ENCODE measurements around the gene SAFB. TPM values are rescaled to one million over a fixed set of nuclear protein-coding genes. Genes with fewer than 3 reads are reported as not detected.
A peak's percentile ranks its signal among the peaks of the same experiment; 100 is the strongest.

The SAFB gene
- total RNA-seq, 1 donor from 2014 or later: 127 TPM

DNA sequence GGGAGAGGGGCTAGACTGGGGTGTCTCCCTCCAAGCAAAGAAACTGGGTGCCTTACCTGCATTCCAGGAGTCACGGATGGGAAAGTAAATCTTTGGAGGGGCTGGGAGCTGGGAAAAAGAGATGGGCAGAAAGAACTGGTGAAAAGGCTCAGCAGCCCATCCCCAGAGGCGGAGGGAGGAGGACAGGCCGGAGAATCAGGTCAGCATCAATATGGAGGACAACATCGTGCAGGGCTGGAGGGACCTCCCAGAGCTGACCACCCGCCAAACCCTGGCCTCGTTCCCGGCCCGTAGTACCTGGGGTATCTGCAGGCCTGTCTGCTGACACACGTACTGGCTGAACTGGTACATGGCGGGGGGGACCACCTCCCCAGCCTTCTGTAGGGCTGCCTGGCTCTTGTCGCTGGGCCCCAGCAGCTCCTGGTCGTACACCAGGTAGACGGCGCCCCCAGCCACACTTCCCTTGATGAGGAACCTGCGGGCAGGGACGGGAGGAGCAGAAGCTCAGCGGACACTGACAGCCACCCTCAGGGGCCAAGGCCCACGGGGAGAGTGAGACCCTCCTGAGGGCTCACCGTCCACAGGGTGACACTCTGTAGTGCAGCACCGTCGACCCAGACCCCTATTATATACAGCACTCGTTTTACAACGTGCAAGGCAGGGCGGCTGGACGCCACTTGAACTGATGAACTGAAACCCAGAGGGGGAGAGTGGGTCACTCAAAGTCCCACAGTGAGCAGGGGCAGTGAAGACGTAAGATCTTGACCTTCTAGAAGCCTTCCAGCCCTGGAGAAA is 56.6 kb downstream of the SAFB start:
- no peaks in the 10 kb centered on the region for H3K36me3 Mint-ChIP-seq
- peaks cover 9% of the 10 kb centered on the region for H3K4me1 Mint-ChIP-seq (ENCODE audit: unreplicated experiment)
- no peak for DNase-seq (ENCODE audit: extremely low spot score, unreplicated experiment)
- peak overlapping the region; percentile 99 for H3K27ac Mint-ChIP-seq
- TF ChIP-seq, protein P1, sequence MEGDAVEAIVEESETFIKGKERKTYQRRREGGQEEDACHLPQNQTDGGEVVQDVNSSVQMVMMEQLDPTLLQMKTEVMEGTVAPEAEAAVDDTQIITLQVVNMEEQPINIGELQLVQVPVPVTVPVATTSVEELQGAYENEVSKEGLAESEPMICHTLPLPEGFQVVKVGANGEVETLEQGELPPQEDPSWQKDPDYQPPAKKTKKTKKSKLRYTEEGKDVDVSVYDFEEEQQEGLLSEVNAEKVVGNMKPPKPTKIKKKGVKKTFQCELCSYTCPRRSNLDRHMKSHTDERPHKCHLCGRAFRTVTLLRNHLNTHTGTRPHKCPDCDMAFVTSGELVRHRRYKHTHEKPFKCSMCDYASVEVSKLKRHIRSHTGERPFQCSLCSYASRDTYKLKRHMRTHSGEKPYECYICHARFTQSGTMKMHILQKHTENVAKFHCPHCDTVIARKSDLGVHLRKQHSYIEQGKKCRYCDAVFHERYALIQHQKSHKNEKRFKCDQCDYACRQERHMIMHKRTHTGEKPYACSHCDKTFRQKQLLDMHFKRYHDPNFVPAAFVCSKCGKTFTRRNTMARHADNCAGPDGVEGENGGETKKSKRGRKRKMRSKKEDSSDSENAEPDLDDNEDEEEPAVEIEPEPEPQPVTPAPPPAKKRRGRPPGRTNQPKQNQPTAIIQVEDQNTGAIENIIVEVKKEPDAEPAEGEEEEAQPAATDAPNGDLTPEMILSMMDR (conservative IDR thresholded peaks at IDR 0.05): no peak
- H3K4me3 Mint-ChIP-seq: peak overlapping the region; percentile 99
- H3K27me3 Mint-ChIP-seq: peaks cover 3% of the 10 kb centered on the region
- no peaks in the 10 kb centered on the region for H3K9me3 Mint-ChIP-seq

DNA sequence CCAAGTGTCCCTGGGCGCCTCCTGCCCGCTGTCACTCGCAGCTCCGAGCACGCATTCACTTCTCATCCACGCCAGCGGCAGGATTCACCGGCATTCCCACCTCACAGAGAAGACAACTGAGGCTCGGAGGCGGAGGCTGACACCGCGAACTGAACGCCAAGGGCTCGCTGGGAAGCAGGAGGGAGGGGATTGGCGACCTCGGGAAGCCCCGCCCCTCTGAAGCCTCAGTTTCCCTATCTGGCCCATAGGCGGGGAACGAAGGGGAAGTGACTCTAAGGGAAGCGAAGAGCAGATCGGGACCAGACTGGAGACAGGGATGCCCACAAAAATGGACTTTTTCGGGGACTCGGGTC is 57.2 kb downstream of the SAFB start:
- Mint-ChIP-seq H3K27me3 (peaks cover 3% of the 10 kb centered on the region), H3K27ac (peak overlapping the region; percentile 99), H3K9me3 (no peaks in the 10 kb centered on the region), H3K4me1 (ENCODE audit: unreplicated experiment) (peaks cover 9% of the 10 kb centered on the region), H3K4me3 (peak overlapping the region; percentile 99), H3K36me3 (no peaks in the 10 kb centered on the region)
- TF ChIP-seq, protein P1 (conservative IDR thresholded peaks at IDR 0.05): peak; percentile 34
- DNase-seq (ENCODE audit: extremely low spot score, unreplicated experiment): no peak

DNA sequence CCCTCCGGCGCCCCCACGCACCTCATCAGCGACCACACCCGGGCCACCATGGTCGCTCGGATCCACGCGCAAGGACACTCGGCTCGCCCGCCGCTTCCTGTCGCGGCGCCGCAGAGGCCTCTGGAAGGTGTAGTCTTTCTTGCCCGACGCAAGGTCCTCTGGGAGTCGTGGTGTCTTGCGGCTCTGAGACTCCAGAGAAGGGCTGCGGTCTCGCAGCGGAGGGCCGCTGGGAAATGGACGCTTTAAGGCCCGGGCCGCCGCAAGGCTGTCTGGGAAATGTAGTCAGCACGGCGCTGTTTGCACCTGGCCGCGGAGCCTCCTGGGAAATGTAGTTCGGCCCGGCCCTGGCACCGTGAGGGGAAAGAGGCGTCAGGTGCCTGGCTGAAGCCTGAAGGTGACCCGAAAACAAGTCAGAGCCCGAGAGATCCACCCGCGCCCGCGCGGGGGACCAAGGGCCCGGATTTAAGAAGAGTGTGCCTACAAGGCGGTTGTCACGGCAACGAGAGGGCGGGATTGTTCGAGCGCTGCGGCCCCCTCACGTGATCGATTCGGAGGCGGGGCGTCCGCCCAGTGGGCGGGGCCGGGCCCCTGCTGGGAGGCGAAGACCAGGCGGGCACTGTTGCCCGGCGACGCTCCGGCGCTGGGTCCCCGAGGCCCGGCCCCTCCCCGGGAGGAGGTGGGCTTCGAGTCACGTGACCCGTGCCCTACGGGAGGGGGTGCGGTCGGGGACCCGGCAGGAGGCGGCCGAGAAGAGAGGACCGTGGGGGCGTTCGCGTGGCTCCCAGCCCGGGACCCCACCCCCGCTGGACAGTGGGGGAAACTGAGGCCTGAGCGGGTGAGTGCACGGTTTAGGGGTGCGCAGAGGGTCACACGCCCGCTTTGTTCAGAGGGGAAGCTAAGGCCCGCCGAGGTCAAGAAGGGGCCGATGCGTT is 57.8 kb downstream of the SAFB start, which contains the start of the genes HSD11B1L and MICOS13:
HSD11B1L (plus strand) TSS at position 591 of the 932 bp plus-strand sequence. CDS start 3,806 bp downstream, outside the sequence.
MICOS13 (minus strand) TSS at position 80 of the 932 bp plus-strand sequence; CDS start at position 50, 30 bp downstream.
- Mint-ChIP-seq H3K36me3 (no peaks in the 10 kb centered on the region), H3K27ac (peak within 1 kb of the TSS; percentile 99), H3K27me3 (peaks cover 3% of the 10 kb centered on the region), H3K9me3 (no peaks in the 10 kb centered on the region), H3K4me1 (ENCODE audit: unreplicated experiment) (peaks cover 9% of the 10 kb centered on the region), H3K4me3 (peak within 1 kb of the TSS; percentile 99)
- TF ChIP-seq, protein P1 (conservative IDR thresholded peaks at IDR 0.05): peak; percentile 9
- peak; percentile 97 for DNase-seq (ENCODE audit: extremely low spot score, unreplicated experiment)

DNA sequence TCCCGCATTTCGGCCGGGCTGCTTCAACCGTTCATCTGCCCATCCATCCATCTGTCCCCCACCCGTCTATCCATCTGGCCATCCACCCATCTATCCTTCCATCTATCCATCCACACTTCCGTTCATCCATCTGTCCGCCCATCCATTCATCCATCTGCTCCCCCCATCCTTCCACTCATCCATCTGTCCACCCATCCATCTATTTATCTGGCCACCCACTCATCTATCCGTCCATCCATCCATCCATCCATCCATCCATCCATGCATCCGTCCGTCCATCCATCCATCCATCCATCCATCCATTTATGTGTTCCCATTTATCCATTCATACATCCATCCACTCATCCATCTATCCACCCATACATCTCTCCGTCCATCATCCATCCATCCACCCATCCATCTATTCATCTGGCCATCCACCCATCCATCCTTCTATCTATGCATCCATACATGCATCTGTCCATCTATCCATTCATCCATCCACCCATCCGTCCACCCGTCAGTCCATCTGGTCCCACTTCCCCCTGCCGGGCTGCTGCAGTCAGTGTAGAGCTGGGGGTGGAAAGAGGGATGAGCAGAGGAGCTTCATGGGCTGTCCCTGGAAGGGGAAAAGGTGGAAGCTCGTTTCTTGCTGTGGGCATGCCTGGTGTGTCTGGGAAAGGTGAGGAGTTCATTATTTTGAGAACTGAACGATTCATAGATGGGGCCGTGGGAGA is 58.7 kb downstream of the SAFB start:
- TF ChIP-seq, protein P1 (conservative IDR thresholded peaks at IDR 0.05): no peak
- peak overlapping the region; percentile 42 for H3K27ac Mint-ChIP-seq
- H3K27me3 Mint-ChIP-seq: peaks cover 3% of the 10 kb centered on the region
- no peaks in the 10 kb centered on the region for H3K36me3 Mint-ChIP-seq
- H3K9me3 Mint-ChIP-seq: no peaks in the 10 kb centered on the region
- no peak for DNase-seq (ENCODE audit: extremely low spot score, unreplicated experiment)
- peak overlapping the region; percentile 83 for H3K4me3 Mint-ChIP-seq
- H3K4me1 Mint-ChIP-seq (ENCODE audit: unreplicated experiment): peaks cover 9% of the 10 kb centered on the region

DNA sequence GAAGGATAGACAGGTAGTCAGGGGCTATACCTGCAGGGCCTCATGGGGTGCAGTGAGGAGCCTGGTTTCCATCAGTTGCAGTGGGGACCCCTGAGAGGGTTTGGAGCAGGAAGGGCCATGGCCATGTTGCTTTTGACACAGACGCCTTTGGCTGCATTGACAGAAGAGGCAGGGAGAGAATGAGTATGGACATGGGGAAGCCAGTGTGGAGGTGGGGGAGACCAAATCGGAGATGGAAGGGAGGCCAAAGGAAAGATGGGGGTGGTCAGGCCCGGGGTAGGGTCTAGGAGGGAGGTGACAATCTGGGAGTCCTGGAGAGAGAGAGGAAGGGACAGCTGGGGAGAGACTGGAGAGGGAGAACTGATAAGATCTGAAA is 59.2 kb downstream of the SAFB start:
- Mint-ChIP-seq H3K4me3 (peak overlapping the region; percentile 83), H3K36me3 (no peaks in the 10 kb centered on the region), H3K27me3 (peaks cover 3% of the 10 kb centered on the region), H3K27ac (peak overlapping the region; percentile 42), H3K4me1 (ENCODE audit: unreplicated experiment) (peaks cover 9% of the 10 kb centered on the region), H3K9me3 (no peaks in the 10 kb centered on the region)
- TF ChIP-seq, protein P1 (conservative IDR thresholded peaks at IDR 0.05): no peak
- no peak for DNase-seq (ENCODE audit: extremely low spot score, unreplicated experiment)

Data from type B pancreatic cell (in vitro differentiated cells).